GM12875 (cell line): ENCODE results near the gene CHAF1A.

Experiments used
- H3K4me3 ChIP-seq: one replicate; pipeline ENCODE4 v1.5.1; 2011; ENCODE audit warnings: low read depth, low read length, control low read depth
- TF ChIP-seq, protein P1 (sequence below): IDR thresholded peaks from 2 replicates; pipeline ENCODE4 v1.5.1; 2011; ENCODE audit warnings: low read depth, mild to moderate bottlenecking, control low read depth, inconsistent platforms, low read length, moderate library complexity, borderline replicate concordance; ENCODE audit not compliant: insufficient read depth

Gene CHAF1A, protein sequence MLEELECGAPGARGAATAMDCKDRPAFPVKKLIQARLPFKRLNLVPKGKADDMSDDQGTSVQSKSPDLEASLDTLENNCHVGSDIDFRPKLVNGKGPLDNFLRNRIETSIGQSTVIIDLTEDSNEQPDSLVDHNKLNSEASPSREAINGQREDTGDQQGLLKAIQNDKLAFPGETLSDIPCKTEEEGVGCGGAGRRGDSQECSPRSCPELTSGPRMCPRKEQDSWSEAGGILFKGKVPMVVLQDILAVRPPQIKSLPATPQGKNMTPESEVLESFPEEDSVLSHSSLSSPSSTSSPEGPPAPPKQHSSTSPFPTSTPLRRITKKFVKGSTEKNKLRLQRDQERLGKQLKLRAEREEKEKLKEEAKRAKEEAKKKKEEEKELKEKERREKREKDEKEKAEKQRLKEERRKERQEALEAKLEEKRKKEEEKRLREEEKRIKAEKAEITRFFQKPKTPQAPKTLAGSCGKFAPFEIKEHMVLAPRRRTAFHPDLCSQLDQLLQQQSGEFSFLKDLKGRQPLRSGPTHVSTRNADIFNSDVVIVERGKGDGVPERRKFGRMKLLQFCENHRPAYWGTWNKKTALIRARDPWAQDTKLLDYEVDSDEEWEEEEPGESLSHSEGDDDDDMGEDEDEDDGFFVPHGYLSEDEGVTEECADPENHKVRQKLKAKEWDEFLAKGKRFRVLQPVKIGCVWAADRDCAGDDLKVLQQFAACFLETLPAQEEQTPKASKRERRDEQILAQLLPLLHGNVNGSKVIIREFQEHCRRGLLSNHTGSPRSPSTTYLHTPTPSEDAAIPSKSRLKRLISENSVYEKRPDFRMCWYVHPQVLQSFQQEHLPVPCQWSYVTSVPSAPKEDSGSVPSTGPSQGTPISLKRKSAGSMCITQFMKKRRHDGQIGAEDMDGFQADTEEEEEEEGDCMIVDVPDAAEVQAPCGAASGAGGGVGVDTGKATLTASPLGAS

GRCh38 chr19:4402171-4403004 lies at the start of gene CHAF1A:
Gene CHAF1A (plus strand): TSS chr19:4402640. CDS start chr19:4402763, 123 bp downstream.
- peak within 1 kb of the TSS; percentile 89 for H3K4me3 ChIP-seq
- TF ChIP-seq, protein P1, sequence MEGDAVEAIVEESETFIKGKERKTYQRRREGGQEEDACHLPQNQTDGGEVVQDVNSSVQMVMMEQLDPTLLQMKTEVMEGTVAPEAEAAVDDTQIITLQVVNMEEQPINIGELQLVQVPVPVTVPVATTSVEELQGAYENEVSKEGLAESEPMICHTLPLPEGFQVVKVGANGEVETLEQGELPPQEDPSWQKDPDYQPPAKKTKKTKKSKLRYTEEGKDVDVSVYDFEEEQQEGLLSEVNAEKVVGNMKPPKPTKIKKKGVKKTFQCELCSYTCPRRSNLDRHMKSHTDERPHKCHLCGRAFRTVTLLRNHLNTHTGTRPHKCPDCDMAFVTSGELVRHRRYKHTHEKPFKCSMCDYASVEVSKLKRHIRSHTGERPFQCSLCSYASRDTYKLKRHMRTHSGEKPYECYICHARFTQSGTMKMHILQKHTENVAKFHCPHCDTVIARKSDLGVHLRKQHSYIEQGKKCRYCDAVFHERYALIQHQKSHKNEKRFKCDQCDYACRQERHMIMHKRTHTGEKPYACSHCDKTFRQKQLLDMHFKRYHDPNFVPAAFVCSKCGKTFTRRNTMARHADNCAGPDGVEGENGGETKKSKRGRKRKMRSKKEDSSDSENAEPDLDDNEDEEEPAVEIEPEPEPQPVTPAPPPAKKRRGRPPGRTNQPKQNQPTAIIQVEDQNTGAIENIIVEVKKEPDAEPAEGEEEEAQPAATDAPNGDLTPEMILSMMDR, result no peak

- TF ChIP-seq, protein P1, result peak; percentile 82
- H3K4me3 ChIP-seq, result no peak overlapping the region
These were observed 49.7 kb upstream of the CHAF1A start for GRCh38 chr19:4352701-4353121.

DNA sequence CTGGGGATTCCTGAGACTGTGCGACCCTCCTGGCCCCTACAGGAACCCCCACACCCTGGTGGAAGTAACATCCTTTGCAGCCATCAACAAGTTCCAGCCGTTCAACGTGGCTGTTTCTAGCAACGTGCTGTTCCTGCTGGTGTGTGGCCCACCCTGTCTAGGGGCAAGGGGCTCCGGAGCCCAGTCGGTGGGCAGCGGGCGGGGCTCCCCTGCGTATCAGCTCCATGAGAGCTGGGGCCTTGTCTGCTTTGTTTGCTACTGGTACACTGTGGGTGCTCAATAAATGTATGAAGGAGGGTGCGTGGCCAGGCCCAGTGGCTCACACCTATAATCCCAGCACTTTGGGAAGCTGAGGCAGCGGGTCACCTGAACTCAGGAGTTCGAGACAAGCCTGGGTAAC lies 48.2 kb upstream of the CHAF1A start:
- TF ChIP-seq, protein P1, result no peak
- no peak overlapping the region for H3K4me3 ChIP-seq

- TF ChIP-seq, protein P1, result no peak
- H3K4me3 ChIP-seq, result no peak overlapping the region
These were observed 47.5 kb upstream of the CHAF1A start for GRCh38 chr19:4354897-4355296.

GRCh38 chr19:4357095-4357797 lies 45.2 kb upstream of the CHAF1A start:
- TF ChIP-seq, protein P1, result no peak
- H3K4me3 ChIP-seq, result no peak overlapping the region

- no peak overlapping the region for H3K4me3 ChIP-seq
- TF ChIP-seq, protein P1, result no peak
These were observed 44.5 kb upstream of the CHAF1A start for GRCh38 chr19:4357921-4358326.
